Measurements from ENCODE around the gene GORAB. TPM values are rescaled to one million over a fixed set of nuclear protein-coding genes. Genes with fewer than 3 reads are reported as not detected.
A peak's percentile ranks its signal among the peaks of the same experiment; 100 is the strongest.

The GORAB gene
- total and polyA plus RNA-seq, 2 of the 8 experiments (the other 6 are each of a cell fraction or from before 2014, with no cell fraction given) = 4.0 to 9.6 TPM

- Histone ChIP-seq H3K14ac (ENCODE audit: insufficient read length) (no peak overlapping the region), H3K79me2 (ENCODE audit: control insufficient read depth in 1 of 2, insufficient read depth in 2 of 2, low read length in 2 of 2) (no peaks in the 10 kb centered on the region), H2AK5ac (ENCODE audit: low read depth, low read length) (no peak overlapping the region), H3K56ac (replicated peaks; ENCODE audit: insufficient read length, low read depth, low read length) (no peak overlapping the region), H4K20me1 (replicated peaks in 1 of 2; ENCODE audit: control insufficient read depth in 1 of 2, insufficient read depth in 2 of 2, low read length in 2 of 2) (no peaks in the 10 kb centered on the region), H3K27ac (ENCODE audit: low read depth, low read length) (peak overlapping the region; percentile 11), H3K9ac (replicated peaks in 1 of 4; ENCODE audit: extremely low read depth in 1 of 4, low read depth in 3 of 4, low read length in 3 of 4) (no peak overlapping the region), H3K23ac (ENCODE audit: insufficient read length) (no peak overlapping the region), H3K9me3 (ENCODE audit: insufficient read depth in 2 of 2, low read depth in 1 of 2, low read length in 1 of 2) (no peaks in the 10 kb centered on the region; a peak in 1 of 4 replicates), H4K5ac (ENCODE audit: insufficient read length, low read depth, low read length) (no peak overlapping the region), H2BK15ac (ENCODE audit: low read length) (no peak overlapping the region), H2BK20ac (ENCODE audit: low read length) (no peak overlapping the region), H2BK120ac (replicated peaks; ENCODE audit: low read depth, low read length) (no peak overlapping the region), H3K4me1 (replicated peaks in 1 of 4; ENCODE audit: control insufficient read depth in 3 of 4, insufficient read depth in 4 of 4, low read length in 3 of 4) (peaks cover 0 to 7% (median 6%) of the 10 kb centered on the region in 4 experiments; a peak in 4 of 7 replicates), H3K79me1 (ENCODE audit: low read depth, low read length) (no peaks in the 10 kb centered on the region), H4K91ac (replicated peaks; ENCODE audit: insufficient read length, low read length) (peak overlapping the region; percentile 70), H3K4me2 (ENCODE audit: insufficient read depth in 1 of 2, low read depth in 2 of 2, low read length in 2 of 2) (peak overlapping the region; percentile 5 to 37; a peak in 2 of 4 replicates), H3K27me3 (replicated peaks in 1 of 4; ENCODE audit: control insufficient read depth in 3 of 4, extremely low read depth in 1 of 4, insufficient read depth in 3 of 4, low read length in 3 of 4) (no peaks in the 10 kb centered on the region; a peak in 2 of 7 replicates), H3K36me3 (ENCODE audit: control insufficient read depth in 2 of 4, insufficient read depth in 4 of 4, low read length in 3 of 4) (no peaks in the 10 kb centered on the region; a peak in 2 of 8 replicates), H4K8ac (ENCODE audit: extremely low read depth, insufficient read depth, low read length) (no peak overlapping the region), H3K4ac (replicated peaks; ENCODE audit: insufficient read length, low read depth, low read length) (no peak overlapping the region), H2BK5ac (ENCODE audit: low read depth, low read length) (peak overlapping the region; percentile 61; the same call in 1 of the 2 replicates), H3K18ac (ENCODE audit: extremely low read depth, low read length) (peak overlapping the region; percentile 4; the same call in 1 of the 2 replicates), H3K4me3 (ENCODE audit: extremely low read depth in 1 of 4, insufficient read depth in 2 of 4, low read depth in 3 of 4, low read length in 4 of 4) (no peak overlapping the region), H3K23me2 (ENCODE audit: low read depth, low read length) (no peaks in the 10 kb centered on the region), H2BK12ac (ENCODE audit: low read depth, low read length) (no peak overlapping the region), H2AFZ (ENCODE audit: low read length) (no peak overlapping the region)
- CTCF ChIA-PET (ENCODE audit: partially characterized antibody) = interaction anchor here (1.5 kb wide), 1 partner anchor 10 kb away, joined by 3 read pairs; no protein-coding TSS in a partner anchor
- no peak for DNase-seq (ENCODE audit: low read depth in 1 of 2, low spot score in 2 of 2)
- POLR2A ChIA-PET (ENCODE audit: partially characterized antibody) = no interaction called here
- peak; percentile 52 for FAIRE-seq
- TF ChIP-seq TCF12 (IDR thresholded peaks at IDR 0.05; ENCODE audit: low read depth, low read length) (0 out of 2 replicates have a peak, but pooled peaks have one; percentile 9), POU5F1 (IDR thresholded peaks at IDR 0.05; ENCODE audit: low read depth, low read length) (peak; percentile 50; the same call in 1 of the 2 replicates), KDM1A (IDR thresholded peaks at IDR 0.05; ENCODE audit: borderline replicate concordance, low read length) (0 out of 2 replicates have a peak, but pooled peaks have one; percentile 15), HDAC2 (IDR thresholded peaks at IDR 0.05; ENCODE audit: borderline replicate concordance in 1 of 2, low read depth in 2 of 2, low read length in 2 of 2) (peak in 1 of 2 experiments; percentile 71; a peak in 1 of 4 replicates), SP2 (IDR thresholded peaks at IDR 0.05; ENCODE audit: low read length) (no peak), RNF2 (IDR thresholded peaks at IDR 0.05; ENCODE audit: borderline replicate concordance, low read depth, low read length, missing control alignments, poor library complexity, severe bottlenecking) (no peak)
These were observed 44.5 kb upstream of the GORAB start for GRCh38 chr1:170487503-170487902.

Measured in H1 (cell line).